ENCODE measurements around the gene SDCCAG8.

The SDCCAG8 gene

DNA sequence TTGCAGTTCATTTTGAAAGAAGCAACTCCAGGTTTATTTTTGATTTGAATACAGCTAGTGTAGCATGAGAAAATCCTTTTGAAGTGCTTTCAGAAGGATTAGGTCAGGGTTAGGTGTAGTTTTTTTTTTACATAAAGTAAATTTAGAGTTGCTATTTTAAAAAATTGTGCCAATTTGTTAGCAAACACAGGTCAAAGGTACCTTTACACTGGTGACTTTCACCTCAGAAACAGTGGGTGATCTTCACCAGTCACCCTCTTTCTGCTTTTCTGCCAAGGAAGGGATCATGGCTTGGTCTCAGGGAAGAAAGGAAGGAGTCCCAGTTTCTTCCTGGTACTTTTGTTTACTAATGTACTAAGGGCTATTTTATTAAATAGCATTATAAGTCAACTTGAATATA, 111.5 kb downstream of the SDCCAG8 start:
- no peaks in the 10 kb centered on the region for H3K4me1 ChIP-seq (ENCODE audit: control insufficient read depth, insufficient read depth, low read length)
- H3K4me3 ChIP-seq (ENCODE audit: low read length), result no peak overlapping the region
- H3K27me3 ChIP-seq (ENCODE audit: control insufficient read depth, insufficient read depth, low read length), result no peaks in the 10 kb centered on the region
- no peak overlapping the region for H3K4me2 ChIP-seq (ENCODE audit: low read length)
- no peak overlapping the region for H3K9ac ChIP-seq (ENCODE audit: low read depth, low read length)
- H3K36me3 ChIP-seq (ENCODE audit: insufficient read depth, low read length), result no peaks in the 10 kb centered on the region
- H3K9me3 ChIP-seq (replicated peaks; ENCODE audit: low read length), result no peaks in the 10 kb centered on the region

DNA sequence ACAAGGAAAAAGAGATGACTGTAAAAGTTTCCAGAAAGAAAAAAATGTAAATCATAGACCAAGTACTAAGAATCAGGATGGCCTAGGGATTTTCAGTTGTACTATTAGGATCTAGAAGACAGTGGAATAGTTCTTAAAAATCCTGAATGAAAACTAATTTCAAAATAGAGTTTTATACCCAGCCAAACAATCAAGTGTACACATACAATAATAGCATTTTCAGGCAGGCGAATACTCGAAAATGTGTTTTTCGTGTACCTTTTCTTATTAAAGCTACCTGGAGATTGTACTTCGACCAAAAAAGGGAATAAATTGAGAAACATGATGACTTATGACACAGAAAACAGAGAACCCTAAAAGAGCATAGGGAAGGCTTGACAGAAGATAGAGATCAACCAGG, 118.6 kb downstream of the SDCCAG8 start:
- no peaks in the 10 kb centered on the region for H3K4me1 ChIP-seq (ENCODE audit: control insufficient read depth, insufficient read depth, low read length)

GRCh38 chr1:243375596-243375995, 119.8 kb downstream of the SDCCAG8 start:
- H3K4me2 ChIP-seq (ENCODE audit: low read length), result no peak overlapping the region
- no peak overlapping the region for H3K4me3 ChIP-seq (ENCODE audit: low read length)
- H3K9me3 ChIP-seq (replicated peaks; ENCODE audit: low read length), result peaks cover 2% of the 10 kb centered on the region
- no peaks in the 10 kb centered on the region for H3K27me3 ChIP-seq (ENCODE audit: control insufficient read depth, insufficient read depth, low read length)
- peaks cover 5% of the 10 kb centered on the region for H3K36me3 ChIP-seq (ENCODE audit: insufficient read depth, low read length)
- no peak overlapping the region for H3K9ac ChIP-seq (ENCODE audit: low read depth, low read length)
- no peaks in the 10 kb centered on the region for H3K4me1 ChIP-seq (ENCODE audit: control insufficient read depth, insufficient read depth, low read length)

More for the DNA sequence above, 118.6 kb downstream of the SDCCAG8 start:
- Histone ChIP-seq H3K4me3 (ENCODE audit: low read length) (no peak overlapping the region), H3K9me3 (replicated peaks; ENCODE audit: low read length) (peaks cover 2% of the 10 kb centered on the region), H3K9ac (ENCODE audit: low read depth, low read length) (no peak overlapping the region), H3K36me3 (ENCODE audit: insufficient read depth, low read length) (peaks cover 5% of the 10 kb centered on the region), H3K4me2 (ENCODE audit: low read length) (no peak overlapping the region), H3K27me3 (ENCODE audit: control insufficient read depth, insufficient read depth, low read length) (no peaks in the 10 kb centered on the region)

GRCh38 chr1:243378669-243379068, 122.8 kb downstream of the SDCCAG8 start:
- H3K9ac ChIP-seq (ENCODE audit: low read depth, low read length), result no peak overlapping the region
- H3K4me3 ChIP-seq (ENCODE audit: low read length), result no peak overlapping the region
- H3K4me2 ChIP-seq (ENCODE audit: low read length), result no peak overlapping the region
- H3K9me3 ChIP-seq (replicated peaks; ENCODE audit: low read length), result peaks cover 2% of the 10 kb centered on the region
- H3K4me1 ChIP-seq (ENCODE audit: control insufficient read depth, insufficient read depth, low read length), result no peaks in the 10 kb centered on the region
- H3K36me3 ChIP-seq (ENCODE audit: insufficient read depth, low read length), result peaks cover 7% of the 10 kb centered on the region
- H3K27me3 ChIP-seq (ENCODE audit: control insufficient read depth, insufficient read depth, low read length), result no peaks in the 10 kb centered on the region

DNA sequence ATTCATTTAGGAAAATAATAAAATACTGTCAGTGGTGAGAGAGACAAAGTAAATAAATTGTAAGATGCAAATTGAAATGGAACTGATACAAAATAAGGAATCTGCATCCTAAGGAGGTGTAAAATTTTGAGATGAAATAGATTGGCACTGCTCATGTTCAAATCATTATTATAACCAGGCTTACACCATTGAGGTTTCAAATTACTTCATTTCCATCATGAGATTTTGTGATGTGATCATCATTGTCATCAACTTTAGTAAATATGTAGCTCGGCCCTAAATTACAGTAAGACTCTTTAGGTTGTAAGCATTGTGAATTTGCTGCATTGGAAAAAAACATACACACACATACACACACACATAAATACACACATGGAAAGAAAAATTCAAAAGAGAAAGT, 123.4 kb downstream of the SDCCAG8 start:
- no peaks in the 10 kb centered on the region for H3K4me1 ChIP-seq (ENCODE audit: control insufficient read depth, insufficient read depth, low read length)
- no peak overlapping the region for H3K4me3 ChIP-seq (ENCODE audit: low read length)
- H3K4me2 ChIP-seq (ENCODE audit: low read length), result no peak overlapping the region
- no peaks in the 10 kb centered on the region for H3K27me3 ChIP-seq (ENCODE audit: control insufficient read depth, insufficient read depth, low read length)
- no peak overlapping the region for H3K9ac ChIP-seq (ENCODE audit: low read depth, low read length)
- peaks cover 7% of the 10 kb centered on the region for H3K36me3 ChIP-seq (ENCODE audit: insufficient read depth, low read length)
- peaks cover 2% of the 10 kb centered on the region for H3K9me3 ChIP-seq (replicated peaks; ENCODE audit: low read length)

- no peaks in the 10 kb centered on the region for H3K9me3 ChIP-seq (replicated peaks; ENCODE audit: low read length)
- no peak overlapping the region for H3K4me2 ChIP-seq (ENCODE audit: low read length)
- no peak overlapping the region for H3K9ac ChIP-seq (ENCODE audit: low read depth, low read length)
- no peaks in the 10 kb centered on the region for H3K27me3 ChIP-seq (ENCODE audit: control insufficient read depth, insufficient read depth, low read length)
- H3K4me3 ChIP-seq (ENCODE audit: low read length), result no peak overlapping the region
- no peaks in the 10 kb centered on the region for H3K4me1 ChIP-seq (ENCODE audit: control insufficient read depth, insufficient read depth, low read length)
- H3K36me3 ChIP-seq (ENCODE audit: insufficient read depth, low read length), result peaks cover 7% of the 10 kb centered on the region
Measured at GRCh38 chr1:243379706-243380105, 123.9 kb downstream of the SDCCAG8 start.

DNA sequence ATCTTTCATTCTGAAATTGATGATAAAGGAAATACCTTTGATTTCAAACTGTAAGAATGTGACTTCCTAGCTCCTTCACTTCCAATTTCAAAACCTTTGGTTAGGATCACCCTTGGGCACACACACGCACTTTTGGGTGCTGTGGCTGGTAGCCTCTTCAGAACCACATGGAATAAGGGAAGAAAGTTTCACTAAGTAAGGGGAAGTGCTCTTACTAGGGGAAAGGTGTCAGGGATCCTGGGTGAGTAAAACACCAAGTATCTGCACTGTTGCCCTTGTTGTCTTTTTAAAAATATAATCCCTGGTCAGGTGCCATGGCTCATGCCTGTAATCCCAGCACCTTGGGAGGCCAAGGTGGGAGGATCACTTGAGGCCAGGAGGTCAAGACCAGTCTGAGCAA, 132.4 kb downstream of the SDCCAG8 start:
- Histone ChIP-seq H3K4me1 (ENCODE audit: control insufficient read depth, insufficient read depth, low read length) (no peaks in the 10 kb centered on the region), H3K9me3 (replicated peaks; ENCODE audit: low read length) (no peaks in the 10 kb centered on the region), H3K36me3 (ENCODE audit: insufficient read depth, low read length) (no peaks in the 10 kb centered on the region), H3K4me3 (ENCODE audit: low read length) (no peak overlapping the region), H3K27me3 (ENCODE audit: control insufficient read depth, insufficient read depth, low read length) (no peaks in the 10 kb centered on the region), H3K4me2 (ENCODE audit: low read length) (no peak overlapping the region), H3K9ac (ENCODE audit: low read depth, low read length) (no peak overlapping the region)

DNA sequence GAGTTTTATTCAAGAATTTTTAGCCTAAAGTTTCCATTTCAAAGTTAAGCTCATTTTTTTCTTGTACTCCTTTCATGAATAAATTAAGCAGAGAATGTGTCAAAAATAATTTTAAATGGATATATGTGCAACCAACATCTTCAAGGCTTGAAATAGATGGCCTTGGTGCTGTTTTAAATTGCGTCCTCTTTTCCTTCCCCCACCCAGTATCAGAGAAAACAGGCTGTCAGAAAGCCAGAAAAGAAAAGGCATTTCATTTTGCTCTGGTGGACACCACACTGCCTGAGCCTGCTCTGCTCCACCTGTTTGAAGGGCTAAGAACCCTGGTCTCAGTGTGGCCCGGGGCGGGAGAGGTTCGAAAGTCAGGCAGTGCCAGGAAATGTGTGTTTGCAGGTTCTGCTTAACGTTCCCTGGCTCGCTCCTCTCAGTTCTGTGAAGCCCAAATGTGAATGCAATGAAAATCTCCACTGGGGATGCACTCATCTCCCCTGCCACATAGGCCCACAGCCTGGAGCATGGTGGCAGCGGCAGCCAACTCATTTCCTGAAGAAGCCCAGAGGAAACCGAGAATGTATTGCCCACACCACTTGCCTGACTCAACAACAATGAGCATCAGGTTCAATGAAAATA, 134.4 kb downstream of the SDCCAG8 start:
- no peaks in the 10 kb centered on the region for H3K4me1 ChIP-seq (ENCODE audit: control insufficient read depth, insufficient read depth, low read length)
- no peak overlapping the region for H3K4me3 ChIP-seq (ENCODE audit: low read length)
- no peak overlapping the region for H3K9ac ChIP-seq (ENCODE audit: low read depth, low read length)

DNA sequence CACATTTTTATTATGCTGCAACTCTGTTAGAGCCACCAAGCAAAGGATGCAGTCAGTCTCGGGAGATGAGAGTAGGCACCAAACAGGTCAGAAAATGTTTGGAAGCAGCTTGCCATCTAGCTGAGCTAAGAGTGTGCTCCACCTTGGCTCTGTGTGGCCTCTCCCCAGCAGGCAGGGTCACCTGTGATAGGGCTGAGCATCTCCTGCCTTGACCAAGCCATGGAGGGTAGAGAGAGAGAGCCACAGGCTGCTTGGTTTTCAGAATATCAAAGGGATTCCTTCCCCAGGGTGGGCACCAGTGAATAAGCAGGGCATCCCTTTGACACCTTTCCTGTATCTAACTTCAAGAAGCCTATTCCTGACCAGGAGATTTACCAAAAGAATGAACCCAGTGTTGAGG, 135.5 kb downstream of the SDCCAG8 start:
- Histone ChIP-seq H3K9ac (ENCODE audit: low read depth, low read length) (no peak overlapping the region), H3K27me3 (ENCODE audit: control insufficient read depth, insufficient read depth, low read length) (no peaks in the 10 kb centered on the region), H3K36me3 (ENCODE audit: insufficient read depth, low read length) (no peaks in the 10 kb centered on the region), H3K4me3 (ENCODE audit: low read length) (no peak overlapping the region), H3K9me3 (replicated peaks; ENCODE audit: low read length) (no peaks in the 10 kb centered on the region), H3K4me1 (ENCODE audit: control insufficient read depth, insufficient read depth, low read length) (no peaks in the 10 kb centered on the region), H3K4me2 (ENCODE audit: low read length) (no peak overlapping the region)

More for the DNA sequence above, 134.4 kb downstream of the SDCCAG8 start:
- no peaks in the 10 kb centered on the region for H3K9me3 ChIP-seq (replicated peaks; ENCODE audit: low read length)
- H3K4me2 ChIP-seq (ENCODE audit: low read length), result no peak overlapping the region
- H3K27me3 ChIP-seq (ENCODE audit: control insufficient read depth, insufficient read depth, low read length), result no peaks in the 10 kb centered on the region
- H3K36me3 ChIP-seq (ENCODE audit: insufficient read depth, low read length), result no peaks in the 10 kb centered on the region

- Histone ChIP-seq H3K9ac (ENCODE audit: low read depth, low read length) (no peak overlapping the region), H3K9me3 (replicated peaks; ENCODE audit: low read length) (no peaks in the 10 kb centered on the region), H3K4me2 (ENCODE audit: low read length) (no peak overlapping the region), H3K4me1 (ENCODE audit: control insufficient read depth, insufficient read depth, low read length) (no peaks in the 10 kb centered on the region), H3K4me3 (ENCODE audit: low read length) (no peak overlapping the region), H3K36me3 (ENCODE audit: insufficient read depth, low read length) (peaks cover 3% of the 10 kb centered on the region), H3K27me3 (ENCODE audit: control insufficient read depth, insufficient read depth, low read length) (no peaks in the 10 kb centered on the region)
Measured at GRCh38 chr1:243393096-243393495, 137.3 kb downstream of the SDCCAG8 start.

DNA sequence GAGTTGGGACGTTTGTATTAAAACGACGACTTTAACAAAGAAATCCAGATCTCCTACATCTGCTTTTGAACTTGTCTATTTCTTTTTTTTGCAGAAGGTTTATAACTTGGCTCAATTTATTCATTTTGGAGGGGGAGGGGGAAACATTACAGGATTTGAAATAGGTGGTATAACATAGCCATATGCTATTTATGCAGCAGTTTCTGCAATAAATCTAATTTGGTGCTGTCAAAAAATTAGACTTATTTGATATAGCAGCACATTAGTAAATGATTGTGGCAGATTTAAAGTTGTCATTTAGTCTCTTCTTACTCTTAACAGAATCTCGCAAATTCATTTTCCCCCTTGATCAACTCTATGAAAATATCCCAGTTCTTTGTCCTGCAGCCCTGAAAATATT, 138.2 kb downstream of the SDCCAG8 start:
- Histone ChIP-seq H3K9me3 (replicated peaks; ENCODE audit: low read length) (no peaks in the 10 kb centered on the region), H3K27me3 (ENCODE audit: control insufficient read depth, insufficient read depth, low read length) (no peaks in the 10 kb centered on the region), H3K9ac (ENCODE audit: low read depth, low read length) (no peak overlapping the region), H3K36me3 (ENCODE audit: insufficient read depth, low read length) (peaks cover 3% of the 10 kb centered on the region), H3K4me1 (ENCODE audit: control insufficient read depth, insufficient read depth, low read length) (no peaks in the 10 kb centered on the region), H3K4me3 (ENCODE audit: low read length) (no peak overlapping the region), H3K4me2 (ENCODE audit: low read length) (no peak overlapping the region)

- Histone ChIP-seq H3K9me3 (replicated peaks; ENCODE audit: low read length) (no peaks in the 10 kb centered on the region), H3K9ac (ENCODE audit: low read depth, low read length) (no peak overlapping the region), H3K27me3 (ENCODE audit: control insufficient read depth, insufficient read depth, low read length) (no peaks in the 10 kb centered on the region), H3K4me1 (ENCODE audit: control insufficient read depth, insufficient read depth, low read length) (no peaks in the 10 kb centered on the region), H3K4me3 (ENCODE audit: low read length) (no peak overlapping the region), H3K4me2 (ENCODE audit: low read length) (no peak overlapping the region), H3K36me3 (ENCODE audit: insufficient read depth, low read length) (peaks cover 3% of the 10 kb centered on the region)
Measured at GRCh38 chr1:243394601-243395464, 139.0 kb downstream of the SDCCAG8 start.

All from skeletal muscle satellite cell (primary cell).